ENCODE data around the gene SPRY1.

DNA sequence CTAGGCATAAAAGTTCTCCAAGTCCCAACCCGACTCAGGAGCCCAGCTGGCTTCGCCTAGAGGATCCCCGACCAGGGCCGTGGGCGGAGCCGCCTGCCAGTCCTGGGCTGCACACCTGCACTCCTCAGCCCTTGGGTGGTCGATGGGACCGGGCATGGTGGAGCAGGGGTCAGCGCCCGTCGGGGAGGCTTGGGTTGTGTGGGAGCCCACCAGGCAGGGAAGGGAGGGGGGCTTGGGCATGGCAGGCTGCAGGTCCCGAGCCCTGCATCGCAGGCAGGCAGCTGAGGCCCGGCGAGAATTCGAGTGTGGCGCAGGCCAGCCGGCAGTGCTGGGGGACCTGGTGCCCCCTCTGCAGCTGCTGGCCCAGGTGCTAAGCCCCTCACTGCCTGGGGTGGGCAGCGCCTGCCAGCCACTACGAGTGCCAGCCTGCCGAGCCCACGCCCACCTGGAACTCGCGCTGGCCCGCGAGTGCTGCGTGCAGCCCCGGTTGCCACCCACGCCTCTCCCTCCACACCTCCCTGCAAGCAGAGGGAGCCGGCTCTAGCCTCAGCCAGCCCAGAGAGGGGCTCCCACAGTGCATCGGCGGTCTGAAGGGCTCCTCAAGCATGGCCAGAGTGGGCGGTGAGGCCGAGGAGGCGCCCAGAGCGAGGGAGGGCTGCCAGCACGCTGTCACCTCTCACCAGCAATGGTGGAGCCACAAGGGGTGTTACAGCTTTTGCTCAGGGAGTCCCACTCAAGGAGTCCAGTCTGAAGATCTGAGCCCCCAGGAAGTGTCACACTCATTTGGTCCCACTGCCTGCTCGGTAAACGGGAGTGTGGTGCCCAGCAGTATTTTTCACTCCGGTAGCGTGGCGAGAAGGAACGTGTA is 38.9 kb downstream of the SPRY1 start:
- TF ChIP-seq POLR2AphosphoS5 (IDR thresholded peaks at IDR 0.05) = no peak
- TF ChIP-seq, protein P1, sequence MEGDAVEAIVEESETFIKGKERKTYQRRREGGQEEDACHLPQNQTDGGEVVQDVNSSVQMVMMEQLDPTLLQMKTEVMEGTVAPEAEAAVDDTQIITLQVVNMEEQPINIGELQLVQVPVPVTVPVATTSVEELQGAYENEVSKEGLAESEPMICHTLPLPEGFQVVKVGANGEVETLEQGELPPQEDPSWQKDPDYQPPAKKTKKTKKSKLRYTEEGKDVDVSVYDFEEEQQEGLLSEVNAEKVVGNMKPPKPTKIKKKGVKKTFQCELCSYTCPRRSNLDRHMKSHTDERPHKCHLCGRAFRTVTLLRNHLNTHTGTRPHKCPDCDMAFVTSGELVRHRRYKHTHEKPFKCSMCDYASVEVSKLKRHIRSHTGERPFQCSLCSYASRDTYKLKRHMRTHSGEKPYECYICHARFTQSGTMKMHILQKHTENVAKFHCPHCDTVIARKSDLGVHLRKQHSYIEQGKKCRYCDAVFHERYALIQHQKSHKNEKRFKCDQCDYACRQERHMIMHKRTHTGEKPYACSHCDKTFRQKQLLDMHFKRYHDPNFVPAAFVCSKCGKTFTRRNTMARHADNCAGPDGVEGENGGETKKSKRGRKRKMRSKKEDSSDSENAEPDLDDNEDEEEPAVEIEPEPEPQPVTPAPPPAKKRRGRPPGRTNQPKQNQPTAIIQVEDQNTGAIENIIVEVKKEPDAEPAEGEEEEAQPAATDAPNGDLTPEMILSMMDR (IDR thresholded peaks at IDR 0.05) = no peak
- TF ChIP-seq POLR2A (IDR thresholded peaks at IDR 0.05) = no peak
